Loucy (cell line): ENCODE measurements around the gene NAXD.
A peak's percentile ranks its signal among the peaks of the same experiment; 100 is the strongest.

ENCODE experiments used
- H2AFZ ChIP-seq: fragments of 200-600 bp; sonication (generic); 2 replicates; pipeline ENCODE4 v1.6.0; 2016; ENCODE audit warnings: antibody characterized with exemption, mild to moderate bottlenecking, low read length, moderate library complexity
- H3F3A ChIP-seq: fragments of 200-600 bp; 2 replicates; pipeline ENCODE4 v1.6.0; 2016; ENCODE audit warnings: antibody characterized with exemption, low read depth, mild to moderate bottlenecking
- H3K27me3 ChIP-seq: fragments of 200-600 bp; sonication (generic); 2 replicates; pipeline ENCODE4 v1.6.1; 2014; ENCODE audit warnings: low read length, mild to moderate bottlenecking; ENCODE audit not compliant: insufficient read depth, poor library complexity, severe bottlenecking
- H3K36me3 ChIP-seq: fragments of 200-600 bp; sonication (generic); 2 replicates; pipeline ENCODE4 v1.6.1; 2016; ENCODE audit warnings: low read length; ENCODE audit not compliant: insufficient read depth
- H3K4me1 ChIP-seq: fragments of 200-600 bp; sonication (generic); 2 replicates; pipeline ENCODE4 v1.5.1; 2014; ENCODE audit warnings: low read length, mild to moderate bottlenecking; ENCODE audit not compliant: insufficient read depth, poor library complexity, severe bottlenecking
- H3K4me2 ChIP-seq: fragments of 200-600 bp; sonication (generic); 2 replicates; pipeline ENCODE4 v1.6.0; 2014; ENCODE audit warnings: antibody characterized with exemption, low read length, low read depth, mild to moderate bottlenecking; ENCODE audit not compliant: poor library complexity, severe bottlenecking
- H3K4me3 ChIP-seq: fragments of 200-600 bp; sonication (generic); 2 replicates; pipeline ENCODE4 v1.5.1; 2014; ENCODE audit warnings: low read length, mild to moderate bottlenecking, mixed read lengths; ENCODE audit not compliant: poor library complexity, severe bottlenecking
- H3K79me2 ChIP-seq: fragments of 200-600 bp; sonication (generic); 2 replicates; pipeline ENCODE4 v1.6.1; 2014; ENCODE audit warnings: low read length; ENCODE audit not compliant: insufficient read depth
- H3K9ac ChIP-seq: fragments of 200-600 bp; sonication (generic); 2 replicates; pipeline ENCODE4 v1.6.0; 2014; ENCODE audit warnings: mild to moderate bottlenecking, low read depth, low read length, moderate library complexity; ENCODE audit not compliant: poor library complexity, severe bottlenecking
- H3K9me2 ChIP-seq: fragments of 200-600 bp; sonication (generic); replicated peaks from 2 replicates; pipeline ENCODE4 v1.6.1; 2016; ENCODE audit warnings: low read depth, low read length, mixed read lengths
- H3K9me3 ChIP-seq: fragments of 200-600 bp; sonication (generic); 2 replicates; pipeline ENCODE4 v1.6.1; 2014; ENCODE audit warnings: mild to moderate bottlenecking, antibody characterized with exemption, low read length, low read depth; ENCODE audit not compliant: insufficient read depth
- H4K20me1 ChIP-seq: fragments of 200-600 bp; sonication (generic); 2 replicates; pipeline ENCODE4 v1.6.0; 2014; ENCODE audit warnings: antibody characterized with exemption, low read length, mild to moderate bottlenecking; ENCODE audit not compliant: insufficient read depth, poor library complexity, severe bottlenecking
- CTCF ChIP-seq: fragments of 200-600 bp; sonication (generic); conservative IDR thresholded peaks from 2 replicates; pipeline ENCODE4 v1.5.1; 2014; ENCODE audit warnings: mild to moderate bottlenecking, antibody characterized with exemption, low read length
- EZH2phosphoT487 ChIP-seq: fragments of 200-600 bp; IDR thresholded peaks from 2 replicates; pipeline ENCODE4 v1.6.1; 2018; ENCODE audit warnings: antibody characterized with exemption, mild to moderate bottlenecking, moderate library complexity, borderline replicate concordance

The NAXD gene

GRCh38 chr13:110610955-110611595 is 4.3 kb upstream of the NAXD start:
- Histone ChIP-seq H3F3A (no peaks in the 10 kb centered on the region), H3K79me2 (peaks cover 6% of the 10 kb centered on the region), H3K4me1 (no peaks in the 10 kb centered on the region), H3K9me3 (no peaks in the 10 kb centered on the region), H2AFZ (no peak overlapping the region), H3K36me3 (no peaks in the 10 kb centered on the region), H4K20me1 (no peaks in the 10 kb centered on the region), H3K4me3 (no peak overlapping the region), H3K9me2 (no peaks in the 10 kb centered on the region), H3K9ac (no peak overlapping the region), H3K27me3 (peaks cover 17% of the 10 kb centered on the region), H3K4me2 (no peak overlapping the region)
- TF ChIP-seq CTCF (no peak), EZH2phosphoT487 (no peak)

- Histone ChIP-seq H3K9ac (peak overlapping the region; percentile 74), H4K20me1 (peaks cover 18% of the 10 kb centered on the region), H3K27me3 (peaks cover 17% of the 10 kb centered on the region), H3K9me2 (no peaks in the 10 kb centered on the region), H3K9me3 (no peaks in the 10 kb centered on the region), H3K79me2 (peaks cover 44% of the 10 kb centered on the region), H3K4me3 (peak overlapping the region; percentile 81), H2AFZ (peak overlapping the region; percentile 85), H3K4me2 (peak overlapping the region; percentile 96), H3K4me1 (peaks cover 23% of the 10 kb centered on the region), H3K36me3 (no peaks in the 10 kb centered on the region), H3F3A (no peaks in the 10 kb centered on the region)
- TF ChIP-seq CTCF (no peak), EZH2phosphoT487 (no peak)
Observed at GRCh38 chr13:110615005-110615321, 382 bp upstream of the NAXD start.

- Histone ChIP-seq H3K36me3 (no peaks in the 10 kb centered on the region), H2AFZ (peak overlapping the region; percentile 85), H3K79me2 (peaks cover 58% of the 10 kb centered on the region)
Observed at GRCh38 chr13:110616103-110617101, 1.1 kb downstream of the NAXD start.

More at GRCh38 chr13:110616103-110617101, 1.1 kb downstream of the NAXD start:
- Histone ChIP-seq H3F3A (no peaks in the 10 kb centered on the region), H3K27me3 (peaks cover 17% of the 10 kb centered on the region), H3K9me3 (no peaks in the 10 kb centered on the region), H3K4me3 (peak overlapping the region; percentile 81), H3K4me2 (peak overlapping the region; percentile 96), H3K4me1 (peaks cover 23% of the 10 kb centered on the region), H3K9ac (peak overlapping the region; percentile 74), H4K20me1 (peaks cover 18% of the 10 kb centered on the region), H3K9me2 (no peaks in the 10 kb centered on the region)
- TF ChIP-seq CTCF, result peak; percentile 64
- no peak for TF ChIP-seq EZH2phosphoT487
